BE2C (cell line): ENCODE data around the gene ZC3H4.

Source experiments
- DNase-seq: peaks from one replicate; pipeline ENCODE4 v3.0.0-alpha.2; 2020
- H3K27me3 ChIP-seq: fragments of 250-450 bp; sonication (Bioruptor Pico); 2 replicates; pipeline ENCODE4 v1.5.1; 2020; ENCODE audit warnings: mild to moderate bottlenecking
- H3K36me3 ChIP-seq: fragments of 250-450 bp; sonication (Bioruptor Pico); 2 replicates; pipeline ENCODE4 v1.5.1; 2020; ENCODE audit warnings: mild to moderate bottlenecking
- H3K4me1 ChIP-seq: fragments of 250-450 bp; sonication (Bioruptor Pico); 2 replicates; pipeline ENCODE4 v1.5.1; 2020
- H3K4me3 ChIP-seq: 2 replicates; pipeline ENCODE4 v1.5.1; 2011; ENCODE audit warnings: low read depth, low read length
- H3K9me3 ChIP-seq: fragments of 250-450 bp; sonication (Bioruptor Pico); 2 replicates; pipeline ENCODE4 v1.5.1; 2020
- TF ChIP-seq, protein P1 (sequence below): IDR thresholded peaks from 2 replicates; pipeline ENCODE4 v1.5.1; 2012; ENCODE audit warnings: mild to moderate bottlenecking, low read depth, low read length

The ZC3H4 gene

DNA sequence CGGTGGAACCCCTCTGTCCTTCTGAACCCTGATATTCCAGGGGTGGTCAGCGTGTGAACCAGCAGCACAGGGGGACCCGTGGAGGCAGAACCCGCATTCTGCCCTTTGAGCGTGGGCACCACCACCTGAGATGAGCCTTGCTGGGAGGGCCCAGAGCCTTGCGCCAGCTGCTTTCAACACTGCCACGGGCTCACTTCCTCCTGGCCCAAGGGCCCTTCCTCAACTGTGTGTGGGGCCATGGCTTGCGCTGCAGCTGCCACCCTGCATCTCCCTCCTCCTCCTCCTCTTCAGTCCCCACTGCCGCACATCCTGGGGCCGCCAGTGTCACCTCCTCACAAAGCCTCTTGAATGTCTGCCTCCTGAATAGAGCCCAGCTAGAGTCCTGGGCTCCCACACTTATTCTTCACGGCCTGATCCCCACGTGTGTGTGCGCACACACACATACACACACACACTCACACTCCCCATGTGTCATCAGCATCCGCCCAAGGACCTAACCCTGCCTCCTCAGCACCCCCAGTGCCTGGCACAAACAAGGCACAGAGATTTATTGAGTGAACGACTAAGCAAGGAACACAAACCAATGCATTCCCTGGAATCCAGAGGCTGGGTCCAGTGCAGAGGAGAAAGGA lies 38.3 kb downstream of the ZC3H4 start:
- TF ChIP-seq, protein P1, sequence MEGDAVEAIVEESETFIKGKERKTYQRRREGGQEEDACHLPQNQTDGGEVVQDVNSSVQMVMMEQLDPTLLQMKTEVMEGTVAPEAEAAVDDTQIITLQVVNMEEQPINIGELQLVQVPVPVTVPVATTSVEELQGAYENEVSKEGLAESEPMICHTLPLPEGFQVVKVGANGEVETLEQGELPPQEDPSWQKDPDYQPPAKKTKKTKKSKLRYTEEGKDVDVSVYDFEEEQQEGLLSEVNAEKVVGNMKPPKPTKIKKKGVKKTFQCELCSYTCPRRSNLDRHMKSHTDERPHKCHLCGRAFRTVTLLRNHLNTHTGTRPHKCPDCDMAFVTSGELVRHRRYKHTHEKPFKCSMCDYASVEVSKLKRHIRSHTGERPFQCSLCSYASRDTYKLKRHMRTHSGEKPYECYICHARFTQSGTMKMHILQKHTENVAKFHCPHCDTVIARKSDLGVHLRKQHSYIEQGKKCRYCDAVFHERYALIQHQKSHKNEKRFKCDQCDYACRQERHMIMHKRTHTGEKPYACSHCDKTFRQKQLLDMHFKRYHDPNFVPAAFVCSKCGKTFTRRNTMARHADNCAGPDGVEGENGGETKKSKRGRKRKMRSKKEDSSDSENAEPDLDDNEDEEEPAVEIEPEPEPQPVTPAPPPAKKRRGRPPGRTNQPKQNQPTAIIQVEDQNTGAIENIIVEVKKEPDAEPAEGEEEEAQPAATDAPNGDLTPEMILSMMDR = no peak
- no peak for DNase-seq
- Histone ChIP-seq H3K36me3 (peaks cover 86% of the 10 kb centered on the region), H3K4me1 (no peaks in the 10 kb centered on the region), H3K9me3 (no peaks in the 10 kb centered on the region), H3K4me3 (no peak overlapping the region), H3K27me3 (no peaks in the 10 kb centered on the region)

DNA sequence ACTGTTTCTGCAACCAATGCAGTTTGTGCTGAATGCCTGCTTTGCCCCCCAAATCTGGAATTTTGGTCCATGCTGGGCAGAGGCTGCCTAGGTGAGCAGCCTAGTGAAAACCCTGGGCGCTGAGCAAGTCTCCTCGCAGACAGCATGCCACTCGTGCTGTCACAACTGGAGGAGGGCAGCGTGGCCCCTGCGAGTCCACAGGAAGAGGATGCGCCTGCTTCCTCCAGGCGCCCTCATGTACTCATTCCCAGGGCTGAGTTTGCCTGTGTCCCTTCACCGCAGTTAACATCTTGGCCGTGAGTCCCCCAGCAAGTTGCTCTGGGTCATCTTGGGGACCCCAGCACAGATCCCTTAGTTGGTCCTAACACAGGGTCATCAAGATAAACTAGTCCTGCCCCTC lies 39.0 kb downstream of the ZC3H4 start:
- Histone ChIP-seq H3K4me1 (no peaks in the 10 kb centered on the region), H3K4me3 (no peak overlapping the region), H3K9me3 (no peaks in the 10 kb centered on the region), H3K36me3 (peaks cover 85% of the 10 kb centered on the region), H3K27me3 (no peaks in the 10 kb centered on the region)
- TF ChIP-seq, protein P1 = no peak
- no peak for DNase-seq

DNA sequence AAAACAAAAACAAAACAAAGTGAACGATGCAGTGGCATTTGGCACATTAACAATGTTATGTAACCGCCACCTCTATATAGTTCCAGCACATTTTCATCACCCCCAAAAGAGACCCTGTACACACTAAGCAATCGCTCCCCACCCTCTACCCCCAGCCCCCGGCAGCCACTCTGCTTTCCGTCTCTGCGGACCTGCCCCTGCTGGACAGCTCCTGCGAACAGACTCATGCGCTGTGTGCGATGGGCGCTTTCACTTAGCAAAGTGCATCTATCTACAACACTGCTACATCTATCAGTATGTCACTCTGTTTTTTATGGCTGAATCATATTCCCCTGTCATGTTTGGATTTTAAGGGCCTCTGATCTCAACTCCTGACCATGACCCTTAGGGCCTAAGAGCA lies 40.0 kb downstream of the ZC3H4 start:
- no peaks in the 10 kb centered on the region for H3K9me3 ChIP-seq
- TF ChIP-seq, protein P1 = no peak
- DNase-seq = no peak
- no peaks in the 10 kb centered on the region for H3K27me3 ChIP-seq
- H3K4me3 ChIP-seq = no peak overlapping the region
- no peaks in the 10 kb centered on the region for H3K4me1 ChIP-seq
- H3K36me3 ChIP-seq = peaks cover 90% of the 10 kb centered on the region

DNA sequence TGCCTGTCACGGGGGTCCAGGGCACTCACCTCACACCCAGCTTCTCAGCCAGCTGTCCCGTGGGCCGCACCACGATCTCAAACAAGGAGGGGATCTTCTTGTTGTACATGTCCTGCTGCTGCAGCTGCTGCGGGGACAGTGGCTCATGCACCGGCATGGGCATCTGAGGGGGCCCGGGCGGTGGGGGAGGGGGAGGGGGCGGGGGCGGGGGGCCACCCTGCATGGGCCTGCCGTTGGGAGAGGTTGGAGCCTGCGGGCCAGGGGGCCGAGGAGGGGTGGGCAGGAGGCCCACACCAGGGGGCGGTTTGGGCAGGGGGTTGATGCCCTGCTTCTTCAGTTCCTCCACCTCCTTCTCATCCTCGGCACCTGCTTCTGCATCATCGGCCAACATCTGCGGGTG lies 41.3 kb downstream of the ZC3H4 start:
- no peaks in the 10 kb centered on the region for H3K4me1 ChIP-seq
- TF ChIP-seq, protein P1 = no peak
- H3K4me3 ChIP-seq = no peak overlapping the region
- no peaks in the 10 kb centered on the region for H3K27me3 ChIP-seq
- peaks cover 91% of the 10 kb centered on the region for H3K36me3 ChIP-seq
- no peak for DNase-seq
- H3K9me3 ChIP-seq = no peaks in the 10 kb centered on the region

DNA sequence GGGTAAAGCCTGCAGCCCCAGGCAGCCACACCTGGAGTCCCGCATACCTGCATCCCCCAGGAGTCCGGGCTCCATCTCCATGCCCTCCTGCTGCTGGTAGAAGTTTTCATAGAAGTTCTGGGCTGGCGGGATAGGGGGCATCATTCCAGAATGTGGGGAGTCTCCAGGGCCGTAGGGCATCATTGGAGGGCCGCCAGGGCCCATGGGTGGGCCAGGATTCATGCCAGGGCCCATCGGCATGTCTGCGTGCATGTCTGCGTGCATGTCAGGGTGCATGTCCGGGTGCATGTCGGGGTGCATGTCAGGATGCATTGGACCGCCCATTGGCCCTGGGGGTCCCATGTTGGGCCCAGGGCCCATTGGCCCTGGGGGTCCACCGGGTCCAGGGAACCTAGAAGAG lies 41.8 kb downstream of the ZC3H4 start:
- H3K36me3 ChIP-seq = peaks cover 92% of the 10 kb centered on the region
- no peaks in the 10 kb centered on the region for H3K27me3 ChIP-seq

DNA sequence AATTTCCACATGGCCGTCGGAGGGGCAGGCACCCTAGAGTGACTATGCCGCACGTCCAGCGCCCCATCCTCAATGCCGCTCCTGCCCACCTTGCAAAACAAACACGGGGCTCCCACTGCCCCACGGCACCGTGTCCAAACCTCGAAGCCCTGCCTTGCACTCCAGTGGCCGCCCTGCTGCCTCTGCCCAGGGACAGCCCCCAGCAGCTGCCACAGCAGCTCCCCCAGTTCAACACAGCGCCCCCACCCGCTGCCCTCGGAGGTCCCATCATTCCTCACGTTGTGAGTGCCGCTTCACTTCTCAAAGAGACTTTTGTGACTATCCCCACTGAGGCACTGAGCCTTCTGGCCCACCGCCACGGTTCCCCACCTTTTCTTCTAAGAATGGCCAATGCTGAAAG lies 42.8 kb downstream of the ZC3H4 start:
- no peaks in the 10 kb centered on the region for H3K4me1 ChIP-seq
- no peak for DNase-seq
- peaks cover 88% of the 10 kb centered on the region for H3K36me3 ChIP-seq
- H3K4me3 ChIP-seq = no peak overlapping the region
- H3K9me3 ChIP-seq = no peaks in the 10 kb centered on the region
- TF ChIP-seq, protein P1 = no peak
- no peaks in the 10 kb centered on the region for H3K27me3 ChIP-seq

More for the DNA sequence above, 41.8 kb downstream of the ZC3H4 start:
- Histone ChIP-seq H3K9me3 (no peaks in the 10 kb centered on the region), H3K4me3 (no peak overlapping the region), H3K4me1 (no peaks in the 10 kb centered on the region)
- DNase-seq = no peak
- TF ChIP-seq, protein P1 = no peak
